Keratinocyte (primary cell): Measurements from ENCODE around the gene USP20. TPM values are rescaled to one million over a fixed set of nuclear protein-coding genes. Genes with fewer than 3 reads are reported as not detected.

ENCODE experiments used
- DNase-seq: peaks from one replicate; pipeline ENCODE4 v3.0.0-alpha.2; 2011; ENCODE audit warnings: low read depth, missing footprints, low spot score
- FAIRE-seq: peaks from 2 replicates; lab custom pipeline; 2011; peaks lifted over from hg19 to GRCh38; lab: Jason Lieb, UNC
- H2AFZ ChIP-seq: 2 replicates; pipeline ENCODE4 v1.6.0; 2012; ENCODE audit warnings: low read length, control low read depth, inconsistent platforms; ENCODE audit not compliant: control insufficient read depth
- H3K27ac ChIP-seq: 2 replicates; pipeline ENCODE4 v1.5.1; 2011; ENCODE audit warnings: low read length; ENCODE audit not compliant: control insufficient read depth, insufficient read depth
- H3K27me3 ChIP-seq: 3 replicates; pipeline ENCODE4 v1.6.0; 2011; ENCODE audit warnings: low read length; ENCODE audit not compliant: control insufficient read depth, insufficient read depth; ENCODE audit errors: extremely low read depth
- H3K36me3 ChIP-seq, 2 experiments: 2 replicates in 1 of 2; 3 replicates in 1 of 2; pipeline ENCODE4 v1.5.1; 2011; ENCODE audit warnings: low read length in 2 of 2, mild to moderate bottlenecking in 1 of 2; ENCODE audit not compliant: control insufficient read depth in 2 of 2, insufficient read depth in 2 of 2; ENCODE audit errors: extremely low read depth in 1 of 2
- H3K4me1 ChIP-seq: 3 replicates; pipeline ENCODE4 v1.5.1; 2011; ENCODE audit warnings: low read length; ENCODE audit not compliant: control insufficient read depth, insufficient read depth; ENCODE audit errors: extremely low read depth
- H3K4me2 ChIP-seq: 3 replicates; pipeline ENCODE4 v1.6.0; 2011; ENCODE audit warnings: low read depth, low read length; ENCODE audit not compliant: control insufficient read depth, insufficient read depth; ENCODE audit errors: extremely low read depth
- H3K4me3 ChIP-seq, 3 experiments: fragments of 200-600 bp in 1 of 3; sonication (generic) in 1 of 3; 2 replicates in 2 of 3; 3 replicates in 1 of 3; pipeline ENCODE4 v1.5.1; 2011 to 2016; ENCODE audit warnings: low read length in 3 of 3, mild to moderate bottlenecking in 3 of 3, control low read depth in 2 of 3, inconsistent platforms in 1 of 3, low read depth in 1 of 3, mixed read lengths in 1 of 3, mixed run types in 1 of 3, moderate library complexity in 1 of 3; ENCODE audit not compliant: control insufficient read depth in 2 of 3, insufficient read depth in 2 of 3; ENCODE audit errors: extremely low read depth in 1 of 3
- H3K79me2 ChIP-seq: 2 replicates; pipeline ENCODE4 v1.6.0; 2012; ENCODE audit warnings: low read length; ENCODE audit not compliant: control insufficient read depth, insufficient read depth
- H3K9ac ChIP-seq: 3 replicates; pipeline ENCODE4 v1.6.0; 2011; ENCODE audit warnings: low read length; ENCODE audit not compliant: control insufficient read depth, insufficient read depth; ENCODE audit errors: extremely low read depth
- H3K9me1 ChIP-seq: 3 replicates; pipeline ENCODE4 v1.6.0; 2011; ENCODE audit warnings: low read length; ENCODE audit not compliant: control insufficient read depth, insufficient read depth; ENCODE audit errors: extremely low read depth
- H3K9me3 ChIP-seq: 2 replicates; pipeline ENCODE4 v1.5.1; 2012; ENCODE audit warnings: low read depth, low read length; ENCODE audit not compliant: control insufficient read depth
- H4K20me1 ChIP-seq: 3 replicates; pipeline ENCODE4 v1.6.0; 2011; ENCODE audit warnings: low read length; ENCODE audit not compliant: control insufficient read depth, insufficient read depth; ENCODE audit errors: extremely low read depth
- CTCF ChIP-seq, 3 experiments: IDR thresholded peaks in 1 of 3; conservative IDR thresholded peaks in 1 of 3; optimal IDR thresholded peaks in 1 of 3; 2 replicates in 2 of 3; 3 replicates in 1 of 3; pipeline versions ENCODE3 to v1.5.1; 2011; ENCODE audit warnings: low read length in 3 of 3, mild to moderate bottlenecking in 3 of 3, moderate library complexity in 2 of 3, control low read depth in 1 of 3, inconsistent platforms in 1 of 3; ENCODE audit not compliant: insufficient read depth in 2 of 3; ENCODE audit errors: extremely low read depth in 1 of 3
- EZH2 ChIP-seq: IDR thresholded peaks from one replicate; pipeline ENCODE4 v1.6.1; 2012; ENCODE audit warnings: inconsistent platforms, mild to moderate bottlenecking, low read length, moderate library complexity
- dilution Hi-C: fragments of 300-500 bp; cut with MboI; formaldehyde crosslinking; loops from one replicate; pipeline ENCODE4 v1.7.0; 2020; ENCODE audit warnings: low sequenced_read_pairs; ENCODE audit not compliant: extremely low pct_ligation_motif_present
- polyA plus RNA-seq, 5 experiments: library from polyadenylated mRNA; depleted of rRNA in 3 of 5; stranded (reverse) in 3 of 5; stranded (forward) in 1 of 5; unstranded in 1 of 5; fragments of >200 nt; gene quantifications; 1 replicate in 1 of 5; 2 replicates in 3 of 5; 3 replicates in 1 of 5; pipeline versions ENCODE4 v1.2.1 to v1.2.3, GENCODE V29; 2011 to 2012; ENCODE audit warnings: missing spikeins in 2 of 5, low read depth in 1 of 5, low replicate concordance in 1 of 5

USP20 gene
- polyA plus RNA-seq, 1 donor (not counting 4 experiments of a cell fraction or from before 2014, with no cell fraction given) = 6.4 TPM

- Histone ChIP-seq H3K9me3 (no peaks in the 10 kb centered on the region), H3K9me1 (no peaks in the 10 kb centered on the region), H2AFZ (no peak overlapping the region), H4K20me1 (no peaks in the 10 kb centered on the region), H3K4me3 (no peak overlapping the region), H3K79me2 (no peaks in the 10 kb centered on the region), H3K9ac (no peak overlapping the region), H3K27ac (no peak overlapping the region), H3K4me2 (no peak overlapping the region), H3K4me1 (peaks cover 5% of the 10 kb centered on the region), H3K27me3 (no peaks in the 10 kb centered on the region), H3K36me3 (no peaks in the 10 kb centered on the region)
- no peak for DNase-seq
- dilution Hi-C loops = no loop called here
- FAIRE-seq = no peak
- no peak for TF ChIP-seq CTCF (optimal IDR thresholded peaks at IDR 0.05 in 1 of 3, IDR thresholded peaks at IDR 0.05 in 1 of 3, conservative IDR thresholded peaks at IDR 0.05 in 1 of 3; ENCODE audit: extremely low read depth in 1 of 3, insufficient read depth in 2 of 3, low read length in 3 of 3)
- TF ChIP-seq EZH2 = no peak
Observed at GRCh38 chr9:129841071-129841470, 5.8 kb downstream of the USP20 start.

GRCh38 chr9:129845373-129845772 is 10.1 kb downstream of the USP20 start:
- no peaks in the 10 kb centered on the region for H3K27me3 ChIP-seq
- H3K4me3 ChIP-seq = no peak overlapping the region
- peaks cover 0 to 2% of the 10 kb centered on the region in 2 experiments for H3K36me3 ChIP-seq
- H4K20me1 ChIP-seq = no peaks in the 10 kb centered on the region
- dilution Hi-C loops = no loop called here
- no peak overlapping the region for H3K9ac ChIP-seq
- no peaks in the 10 kb centered on the region for H3K4me1 ChIP-seq
- H3K27ac ChIP-seq = no peak overlapping the region
- H3K9me1 ChIP-seq = no peaks in the 10 kb centered on the region
- H3K4me2 ChIP-seq = no peak overlapping the region
- TF ChIP-seq EZH2 = no peak
- TF ChIP-seq CTCF (optimal IDR thresholded peaks at IDR 0.05 in 1 of 3, IDR thresholded peaks at IDR 0.05 in 1 of 3, conservative IDR thresholded peaks at IDR 0.05 in 1 of 3; ENCODE audit: extremely low read depth in 1 of 3, insufficient read depth in 2 of 3, low read length in 3 of 3) = no peak
- H3K79me2 ChIP-seq = no peaks in the 10 kb centered on the region
- H3K9me3 ChIP-seq = no peaks in the 10 kb centered on the region
- FAIRE-seq (no peak), DNase-seq (no peak)
- H2AFZ ChIP-seq = no peak overlapping the region
